Colonic mucosa (tissue), 4 donors: ENCODE results near the gene KLK6. TPM values are rescaled to one million over a fixed set of nuclear protein-coding genes. Genes with fewer than 3 reads are reported as not detected.

Source experiments
- DNase-seq: peaks from one replicate; pipeline ENCODE4 v3.0.0-alpha.2; 2020
- H3K27ac ChIP-seq: fragments of 200-600 bp; one replicate; pipeline ENCODE4 v1.8.0; 2021
- H3K27me3 ChIP-seq: fragments of 200-600 bp; one replicate; pipeline ENCODE4 v1.8.0; 2021
- H3K36me3 ChIP-seq: fragments of 200-600 bp; one replicate; pipeline ENCODE4 v1.8.0; 2021
- H3K4me1 ChIP-seq: fragments of 200-600 bp; one replicate; pipeline ENCODE4 v1.8.0; 2021; ENCODE audit warnings: mild to moderate bottlenecking
- H3K4me3 ChIP-seq: fragments of 200-600 bp; one replicate; pipeline ENCODE4 v1.8.0; 2021
- H3K9ac ChIP-seq, 2 donors: one replicate each; pipeline ENCODE4 v1.7.0; 2013; ENCODE audit warnings: control low read depth in 2 of 2, low read depth in 2 of 2, low read length in 2 of 2
- H3K9me3 ChIP-seq: fragments of 200-600 bp; one replicate; pipeline ENCODE4 v1.8.0; 2021
- CTCF ChIP-seq: fragments of 200-600 bp; IDR thresholded peaks from one replicate; pipeline ENCODE4 v1.8.0; 2022; ENCODE audit warnings: antibody characterized with exemption, mild to moderate bottlenecking
- intact Hi-C: fragments of 100-400 bp; cut with DNase I; formaldehyde crosslinking; loops from one replicate; pipeline ENCODE4 v1.14.1; 2022
- total RNA-seq, 2 donors: library from RNA; stranded (reverse); fragmentation: NEBNext Ultra II Directional in 1 of 2; extraction: Animal tissue kit (Norgen Biotek cat#: 25700) in 1 of 2; gene quantifications; one replicate each; pipeline ENCODE4 v1.2.1, GENCODE V29; 2021
- donor health status: healthy.
- donor health status: DM: no; HTN: no; CAD: no.
- donor health status: DM: no; HTN: no; CAD: no.

KLK6 gene
- total RNA-seq, 2 donors from 2014 or later: not detected

DNA sequence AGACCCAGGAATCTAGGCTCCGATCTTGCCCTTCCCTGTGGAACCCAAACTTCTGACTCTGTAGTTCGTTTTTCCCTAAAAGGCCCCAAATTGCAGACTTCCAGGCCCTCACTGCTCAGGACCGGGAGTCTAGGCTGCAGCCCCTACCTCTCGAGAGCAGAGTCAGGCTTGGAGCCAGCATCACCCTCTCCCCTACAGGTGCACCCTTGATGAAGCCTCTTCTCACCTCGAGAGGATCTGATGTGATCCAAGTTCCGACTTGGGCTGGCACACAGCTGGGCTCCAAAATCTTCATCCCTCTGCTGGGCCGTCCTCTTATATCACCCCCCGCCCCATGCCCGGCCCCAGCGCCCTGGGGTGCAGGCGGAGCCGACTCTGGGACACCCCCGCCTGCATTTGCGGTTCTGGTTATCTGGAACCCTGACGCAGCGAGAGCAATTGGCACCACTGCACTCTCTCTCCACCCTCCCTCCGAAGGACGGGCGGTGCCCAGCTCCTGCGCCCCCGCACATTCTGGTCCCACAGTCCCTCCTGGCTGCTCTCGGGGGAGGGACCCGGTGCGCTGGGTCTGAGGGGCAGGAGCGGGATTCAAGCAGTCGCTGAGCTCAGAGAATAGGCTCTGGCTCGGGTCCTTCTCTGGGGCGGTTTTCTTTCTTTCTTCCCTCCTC, 14.4 kb upstream of the KLK6 start, which contains the start of gene KLK7:
Gene KLK7, minus strand, starts transcription at position 293 of the 668 bp plus-strand sequence. CDS start 1,518 bp downstream, outside the sequence.
- no peaks in the 10 kb centered on the region for H3K36me3 ChIP-seq
- no peak for TF ChIP-seq CTCF
- H3K9ac ChIP-seq: no peak within 1 kb of the TSS
- H3K4me1 ChIP-seq: no peaks in the 10 kb centered on the region
- intact Hi-C loops: no loop called here
- H3K4me3 ChIP-seq: no peak within 1 kb of the TSS
- DNase-seq: no peak
- no peaks in the 10 kb centered on the region for H3K9me3 ChIP-seq
- H3K27ac ChIP-seq: no peak within 1 kb of the TSS
- no peaks in the 10 kb centered on the region for H3K27me3 ChIP-seq

GRCh38 chr19:50982186-50982585, 12.8 kb upstream of the KLK6 start:
- no peak overlapping the region for H3K4me3 ChIP-seq
- H3K27me3 ChIP-seq: no peaks in the 10 kb centered on the region
- intact Hi-C loops: no loop called here
- H3K27ac ChIP-seq: no peak overlapping the region
- DNase-seq: no peak
- no peaks in the 10 kb centered on the region for H3K4me1 ChIP-seq
- H3K9me3 ChIP-seq: no peaks in the 10 kb centered on the region
- H3K9ac ChIP-seq: no peak overlapping the region
- TF ChIP-seq CTCF: no peak
- H3K36me3 ChIP-seq: no peaks in the 10 kb centered on the region

DNA sequence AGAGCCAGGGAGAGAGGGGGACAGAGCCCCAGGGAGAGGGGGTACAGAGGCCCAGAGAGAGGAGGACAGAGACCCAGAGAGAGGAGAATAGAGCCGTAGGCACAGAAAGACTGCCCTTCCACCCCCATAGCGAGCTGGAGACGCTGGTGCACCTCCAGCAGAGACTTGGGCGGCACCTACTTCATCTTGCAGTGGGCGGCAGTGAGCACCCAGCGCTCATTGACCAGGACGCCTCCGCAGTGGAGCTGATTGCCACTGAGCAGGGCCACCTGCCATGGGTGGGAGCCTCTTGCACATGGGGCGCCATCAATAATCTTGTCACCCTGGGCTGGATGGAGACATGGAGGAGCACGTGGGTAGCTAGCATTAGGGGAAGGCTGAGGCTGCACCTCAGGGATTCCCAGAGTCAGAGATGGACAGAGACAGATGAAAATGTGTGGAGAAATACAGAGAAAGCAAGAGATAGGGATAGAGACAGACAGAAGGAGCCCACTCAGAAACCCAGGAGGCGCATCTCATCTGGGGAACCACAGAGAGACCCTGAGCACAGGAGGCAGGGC, 12.3 kb upstream of the KLK6 start:
- intact Hi-C loops: no loop called here
- H3K4me3 ChIP-seq: no peak overlapping the region
- TF ChIP-seq CTCF: no peak
- H3K36me3 ChIP-seq: no peaks in the 10 kb centered on the region
- H3K9me3 ChIP-seq: no peaks in the 10 kb centered on the region
- no peak overlapping the region for H3K9ac ChIP-seq
- H3K27ac ChIP-seq: no peak overlapping the region
- no peaks in the 10 kb centered on the region for H3K27me3 ChIP-seq
- DNase-seq: no peak
- no peaks in the 10 kb centered on the region for H3K4me1 ChIP-seq

DNA sequence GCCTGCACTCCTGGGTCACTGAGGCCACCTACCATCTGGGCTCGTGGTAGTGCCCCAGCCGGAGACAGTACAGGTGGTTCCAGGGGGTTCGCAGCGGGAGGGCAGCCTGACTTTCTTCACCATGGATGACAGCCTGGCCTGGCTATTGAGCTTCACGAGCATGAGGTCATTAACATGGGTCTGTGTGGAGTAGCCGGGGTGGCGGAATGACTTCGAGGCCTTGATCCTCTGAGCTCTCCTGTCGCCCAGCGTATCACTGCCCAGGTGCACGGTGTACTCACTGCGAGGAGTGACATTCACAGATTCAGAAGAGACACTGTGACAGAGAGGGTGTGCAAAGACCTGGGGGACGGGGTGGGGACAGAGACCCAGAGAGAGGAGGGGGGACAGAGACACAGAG, 10.8 kb upstream of the KLK6 start:
- no peaks in the 10 kb centered on the region for H3K4me1 ChIP-seq
- no peak overlapping the region for H3K27ac ChIP-seq
- no peak for DNase-seq
- no peaks in the 10 kb centered on the region for H3K27me3 ChIP-seq
- no peaks in the 10 kb centered on the region for H3K36me3 ChIP-seq
- no peaks in the 10 kb centered on the region for H3K9me3 ChIP-seq
- H3K9ac ChIP-seq: no peak overlapping the region
- TF ChIP-seq CTCF: no peak
- intact Hi-C loops: no loop called here
- no peak overlapping the region for H3K4me3 ChIP-seq

DNA sequence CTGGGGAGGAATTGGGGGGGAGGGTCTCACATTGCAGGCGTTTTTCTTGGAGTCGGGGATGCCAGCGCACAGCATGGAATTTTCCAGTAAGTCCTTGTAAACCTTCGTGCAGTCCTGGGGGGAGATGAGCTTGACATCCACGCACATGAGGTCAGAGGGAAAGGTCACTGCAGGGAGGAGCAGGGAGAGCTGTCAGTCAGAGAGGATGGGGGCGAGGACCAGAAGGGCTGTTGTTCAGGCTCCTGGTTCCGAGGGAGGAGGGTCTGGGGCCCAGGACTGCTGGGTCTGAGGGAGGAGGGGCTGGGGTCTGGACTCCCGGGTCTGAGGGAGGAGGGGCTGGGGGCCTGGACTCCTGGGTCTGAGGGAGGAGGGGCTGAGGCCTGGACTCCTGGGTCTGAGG, 10.4 kb upstream of the KLK6 start:
- Histone ChIP-seq H3K27me3 (no peaks in the 10 kb centered on the region), H3K4me3 (no peak overlapping the region), H3K36me3 (no peaks in the 10 kb centered on the region), H3K4me1 (no peaks in the 10 kb centered on the region), H3K9ac (no peak overlapping the region), H3K9me3 (no peaks in the 10 kb centered on the region), H3K27ac (no peak overlapping the region)
- TF ChIP-seq CTCF: no peak
- intact Hi-C loops: no loop called here
- no peak for DNase-seq
